ENCODE data around the gene AMIGO1.
A peak's percentile ranks its signal among the peaks of the same experiment; 100 is the strongest.

AMIGO1 gene

GRCh38 chr1:109502364-109502851, 7.1 kb downstream of the AMIGO1 start:
- no peak for DNase-seq

- DNase-seq = no peak
These were observed 7.7 kb downstream of the AMIGO1 start for GRCh38 chr1:109501644-109502363.

- DNase-seq = peak in 2 of 56 donors; percentile 16
These were observed 8.6 kb downstream of the AMIGO1 start for GRCh38 chr1:109500941-109501381.

- DNase-seq = peak in 16 of 56 donors; percentile 5 to 57 (median 39)
These were observed 9.6 kb downstream of the AMIGO1 start for GRCh38 chr1:109499661-109500536.

GRCh38 chr1:109499081-109499480, 10.4 kb downstream of the AMIGO1 start:
- peak in 2 of 56 donors; percentile 8 to 20 for DNase-seq

GRCh38 chr1:109498161-109498801, 11.2 kb downstream of the AMIGO1 start:
- peak in 33 of 56 donors; percentile 10 to 79 (median 49) for DNase-seq

GRCh38 chr1:109497449-109498160, 11.9 kb downstream of the AMIGO1 start:
- peak in 1 of 56 donors; percentile 6 for DNase-seq

- DNase-seq = no peak
These were observed 13.8 kb downstream of the AMIGO1 start for GRCh38 chr1:109495738-109496137.

GRCh38 chr1:109493805-109494539, 15.6 kb downstream of the AMIGO1 start, which contains the start of gene CYB561D1:
Gene CYB561D1, plus strand, starts transcription at chr1:109494094. Its CDS starts 46 bp downstream, at chr1:109494140.
- peak in 55 of 56 donors; percentile 22 to 90 (median 79) for DNase-seq

- DNase-seq = no peak
These were observed 16.3 kb downstream of the AMIGO1 start for GRCh38 chr1:109493227-109493626.

- DNase-seq = no peak
These were observed 16.7 kb downstream of the AMIGO1 start for GRCh38 chr1:109492779-109493178.

- no peak for DNase-seq
These were observed 18.2 kb downstream of the AMIGO1 start for GRCh38 chr1:109491372-109491771.

- no peak for DNase-seq
These were observed 18.6 kb downstream of the AMIGO1 start for GRCh38 chr1:109490934-109491302.

GRCh38 chr1:109490029-109490933, 19.2 kb downstream of the AMIGO1 start:
- DNase-seq = peak in 43 of 56 donors; percentile 13 to 85 (median 46)

GRCh38 chr1:109488696-109489095, 20.8 kb downstream of the AMIGO1 start:
- no peak for DNase-seq

GRCh38 chr1:109488201-109488600, 21.3 kb downstream of the AMIGO1 start:
- DNase-seq = no peak

GRCh38 chr1:109487261-109487660, 22.3 kb downstream of the AMIGO1 start:
- DNase-seq = no peak

GRCh38 chr1:109485001-109485400, 24.5 kb downstream of the AMIGO1 start:
- no peak for DNase-seq

- no peak for DNase-seq
These were observed 25.0 kb downstream of the AMIGO1 start for GRCh38 chr1:109484519-109484975.
